Neural cell (in vitro differentiated cells): ENCODE measurements around the gene MUC21.

ENCODE experiments used
- EP300 ChIP-seq: fragments of 450-650 bp; conservative IDR thresholded peaks from 2 replicates; pipeline ENCODE4 v1.6.1; 2014; ENCODE audit warnings: antibody characterized with exemption, mild to moderate bottlenecking, moderate library complexity; ENCODE audit not compliant: poor library complexity, severe bottlenecking
- EZH2 ChIP-seq: fragments of 200-600, 300-800 bp; shearing (Covaris generic), sonication (generic); IDR thresholded peaks from 2 replicates; pipeline ENCODE4 v1.6.1; 2014; ENCODE audit warnings: antibody characterized with exemption, low read length, borderline replicate concordance, mild to moderate bottlenecking; ENCODE audit not compliant: insufficient read depth, poor library complexity, severe bottlenecking
- MXI1 ChIP-seq: fragments of 450-650 bp; conservative IDR thresholded peaks from 2 replicates; pipeline ENCODE4 v1.6.1; 2014; ENCODE audit warnings: antibody characterized with exemption, mild to moderate bottlenecking; ENCODE audit not compliant: poor library complexity, severe bottlenecking
- POLR2AphosphoS5 ChIP-seq: IDR thresholded peaks from 2 replicates; pipeline ENCODE4 v1.6.1; 2012
- TF ChIP-seq, protein P1 (sequence below): fragments of 450-650 bp; IDR thresholded peaks from 2 replicates; pipeline ENCODE4 v1.5.1; 2014; ENCODE audit warnings: antibody characterized with exemption, mild to moderate bottlenecking, moderate library complexity; ENCODE audit not compliant: poor library complexity, severe bottlenecking

DNA sequence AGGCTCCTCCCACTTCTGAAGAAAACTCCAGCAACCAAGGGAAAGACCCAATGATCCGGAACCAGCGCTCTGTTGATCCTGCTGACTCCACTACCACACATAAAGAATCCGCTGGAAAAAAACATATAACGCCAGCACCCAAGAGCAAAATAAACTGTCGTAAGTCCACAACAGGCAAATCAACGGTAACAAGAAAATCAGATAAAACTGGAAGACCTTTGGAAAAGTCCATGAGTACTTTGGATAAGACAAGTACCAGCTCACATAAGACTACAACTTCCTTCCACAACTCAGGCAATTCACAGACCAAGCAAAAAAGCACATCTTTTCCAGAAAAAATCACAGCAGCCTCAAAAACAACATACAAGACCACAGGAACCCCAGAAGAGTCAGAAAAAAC is 34.7 kb upstream of the MUC21 start:
- TF ChIP-seq EZH2, result no peak
- TF ChIP-seq, protein P1, sequence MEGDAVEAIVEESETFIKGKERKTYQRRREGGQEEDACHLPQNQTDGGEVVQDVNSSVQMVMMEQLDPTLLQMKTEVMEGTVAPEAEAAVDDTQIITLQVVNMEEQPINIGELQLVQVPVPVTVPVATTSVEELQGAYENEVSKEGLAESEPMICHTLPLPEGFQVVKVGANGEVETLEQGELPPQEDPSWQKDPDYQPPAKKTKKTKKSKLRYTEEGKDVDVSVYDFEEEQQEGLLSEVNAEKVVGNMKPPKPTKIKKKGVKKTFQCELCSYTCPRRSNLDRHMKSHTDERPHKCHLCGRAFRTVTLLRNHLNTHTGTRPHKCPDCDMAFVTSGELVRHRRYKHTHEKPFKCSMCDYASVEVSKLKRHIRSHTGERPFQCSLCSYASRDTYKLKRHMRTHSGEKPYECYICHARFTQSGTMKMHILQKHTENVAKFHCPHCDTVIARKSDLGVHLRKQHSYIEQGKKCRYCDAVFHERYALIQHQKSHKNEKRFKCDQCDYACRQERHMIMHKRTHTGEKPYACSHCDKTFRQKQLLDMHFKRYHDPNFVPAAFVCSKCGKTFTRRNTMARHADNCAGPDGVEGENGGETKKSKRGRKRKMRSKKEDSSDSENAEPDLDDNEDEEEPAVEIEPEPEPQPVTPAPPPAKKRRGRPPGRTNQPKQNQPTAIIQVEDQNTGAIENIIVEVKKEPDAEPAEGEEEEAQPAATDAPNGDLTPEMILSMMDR, result no peak
- no peak for TF ChIP-seq POLR2AphosphoS5
- TF ChIP-seq MXI1, result no peak
- no peak for TF ChIP-seq EP300
